ENCODE measurements around the gene PRKCH.

PRKCH gene

DNA sequence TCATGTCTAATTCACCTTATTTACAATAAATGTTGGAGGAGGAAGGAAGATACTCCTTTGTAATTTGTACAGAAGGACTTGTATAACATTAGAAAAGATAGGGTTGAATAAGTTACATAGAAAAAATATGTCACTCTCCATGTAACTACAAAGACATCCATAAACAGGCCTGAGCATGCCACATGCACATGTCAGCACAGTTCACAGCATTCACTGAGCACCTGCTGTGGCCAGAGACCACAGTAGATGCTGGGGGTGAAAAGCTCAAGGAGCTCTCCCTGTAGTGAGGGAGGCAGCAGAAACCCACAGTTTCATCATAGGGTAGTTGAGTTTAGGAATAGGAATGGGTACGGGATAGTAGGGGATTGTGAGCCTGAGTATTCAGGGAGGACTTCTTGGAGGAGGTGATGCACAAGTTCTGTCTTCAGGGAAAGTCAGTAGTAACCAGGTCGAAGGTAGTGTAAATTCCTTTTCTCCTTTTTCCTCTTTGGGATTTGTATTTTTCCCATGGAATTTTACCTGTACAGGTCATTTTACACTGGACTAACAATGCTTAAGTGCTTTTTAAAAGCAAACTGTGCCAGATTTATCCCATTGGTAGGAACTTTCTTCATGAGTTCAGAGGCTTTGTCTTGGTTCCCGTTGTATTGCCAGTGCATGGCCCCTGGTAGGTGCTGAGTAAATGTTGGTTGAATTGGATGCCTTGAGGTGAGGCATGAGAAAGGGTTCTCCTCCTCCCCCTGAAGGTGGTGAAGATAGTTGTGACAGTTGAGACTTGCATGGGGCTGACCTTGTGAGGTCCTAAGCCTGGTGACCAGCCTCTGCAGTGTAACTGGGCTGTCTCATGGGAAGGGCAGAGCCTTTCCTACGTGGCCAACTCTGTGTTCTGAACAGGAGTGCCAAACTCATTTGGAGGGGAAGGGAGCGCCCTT, 20.2 kb downstream of the PRKCH start:
- no peak for DNase-seq

DNA sequence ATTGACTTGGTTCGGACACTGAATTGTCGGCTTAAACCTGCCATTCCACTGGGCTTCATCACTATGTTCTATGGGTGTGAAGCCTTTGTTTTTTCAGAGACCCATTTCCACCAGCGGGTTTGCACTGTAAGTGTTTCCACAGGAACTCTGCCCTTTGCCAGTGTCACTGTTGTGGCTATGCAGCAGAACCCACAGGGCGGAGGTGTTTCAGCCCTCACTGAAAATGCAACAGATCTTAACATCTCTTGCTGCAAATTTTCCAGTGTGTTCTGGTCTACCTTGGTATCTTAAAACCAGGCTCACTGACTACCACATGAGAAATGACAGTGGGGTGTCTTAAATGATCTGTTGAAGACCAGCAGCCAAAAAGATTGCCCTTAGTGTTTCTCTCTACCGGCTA, 21.1 kb downstream of the PRKCH start:
- DNase-seq, result no peak

DNA sequence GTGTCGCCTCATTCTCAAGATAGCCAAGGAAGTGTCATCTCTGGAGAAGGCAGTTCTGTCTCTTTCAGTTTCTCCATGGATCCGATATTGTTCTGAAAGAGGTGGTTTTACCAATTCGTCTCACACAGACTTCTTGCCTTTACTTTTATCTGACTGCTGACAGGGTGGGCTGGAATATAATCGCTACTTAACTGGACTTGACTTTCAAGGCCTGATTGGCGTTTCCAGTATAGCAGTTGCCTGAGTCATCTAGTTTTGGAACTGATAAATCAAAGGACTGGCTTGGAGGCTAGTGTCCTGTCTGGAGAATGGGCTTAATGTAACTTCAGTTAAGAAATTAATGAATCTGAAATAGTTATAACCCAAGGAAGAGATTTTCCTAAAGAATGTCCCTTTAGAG, 21.6 kb downstream of the PRKCH start:
- DNase-seq, result no peak

DNA sequence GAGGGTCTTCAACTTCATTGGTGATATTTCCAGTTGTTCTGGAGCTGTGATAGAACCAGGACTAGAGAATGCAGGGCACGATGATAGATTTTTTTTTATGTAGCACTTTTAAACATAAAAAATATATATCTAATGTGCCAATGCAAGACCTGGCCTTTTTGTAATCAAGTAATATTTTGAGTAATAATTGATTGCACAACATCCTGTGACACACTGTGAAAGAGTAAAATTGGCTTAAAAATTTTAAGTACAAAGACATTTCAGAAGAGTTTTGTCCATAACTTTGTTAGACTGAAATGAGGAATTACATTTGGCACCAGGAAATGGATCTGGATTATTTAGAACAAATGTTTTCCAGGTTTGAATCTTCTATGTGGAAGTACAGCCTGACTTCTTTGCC, 22.1 kb downstream of the PRKCH start:
- no peak for DNase-seq

DNA sequence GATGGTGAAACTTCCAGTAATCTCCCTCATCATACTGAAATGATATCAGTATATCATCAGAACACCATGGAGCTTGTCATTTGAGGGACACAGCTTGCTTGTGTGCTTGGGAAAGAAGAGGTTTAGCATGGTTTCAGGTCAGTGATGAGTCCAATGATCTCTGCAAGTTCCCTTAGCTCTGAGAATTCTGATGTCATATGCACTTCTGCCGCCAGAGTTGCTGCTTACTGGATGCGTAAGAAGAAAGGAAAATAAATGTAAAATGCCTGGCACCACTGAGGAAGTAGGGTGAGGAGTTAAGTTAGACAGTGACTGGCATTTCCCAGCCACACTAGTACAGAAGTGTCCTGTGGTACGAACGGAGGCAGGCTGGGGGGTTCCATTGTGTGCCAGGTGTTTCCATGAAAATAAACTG, 22.6 kb downstream of the PRKCH start:
- DNase-seq, result no peak

DNA sequence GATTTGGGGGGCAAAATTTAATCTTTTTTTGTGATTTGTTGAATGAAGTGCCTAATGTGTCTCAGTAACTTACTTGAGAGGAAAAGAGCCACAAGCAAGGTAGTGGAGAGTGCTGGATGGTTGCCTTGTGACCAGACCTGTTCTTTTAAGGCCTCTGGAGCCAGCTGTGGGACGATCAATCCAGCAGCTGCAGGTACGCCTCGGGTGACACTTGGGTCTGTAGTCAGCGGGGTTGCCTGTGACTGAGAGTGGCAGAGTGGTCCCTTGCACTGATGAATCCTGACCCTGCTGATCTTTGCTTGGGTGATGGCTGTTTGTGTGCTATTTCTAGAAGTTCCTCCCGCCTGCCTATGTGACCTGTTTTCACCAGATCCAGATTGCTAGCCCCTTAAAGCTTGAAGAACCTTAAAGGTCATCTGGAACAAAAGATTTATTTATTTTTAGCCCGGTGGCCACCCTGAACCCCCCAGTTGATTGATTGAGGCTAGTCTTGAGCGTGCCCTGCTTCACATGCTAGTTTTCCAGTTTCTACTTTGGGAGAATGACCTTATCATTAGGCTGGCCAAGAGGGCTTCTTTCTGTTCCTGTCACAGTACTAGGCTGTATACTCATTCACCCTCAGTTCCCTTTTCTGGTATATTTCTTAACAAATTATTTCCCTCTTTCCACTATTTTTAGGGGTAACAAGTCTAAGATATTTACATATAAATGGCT, 23.2 kb downstream of the PRKCH start:
- DNase-seq, result no peak

DNA sequence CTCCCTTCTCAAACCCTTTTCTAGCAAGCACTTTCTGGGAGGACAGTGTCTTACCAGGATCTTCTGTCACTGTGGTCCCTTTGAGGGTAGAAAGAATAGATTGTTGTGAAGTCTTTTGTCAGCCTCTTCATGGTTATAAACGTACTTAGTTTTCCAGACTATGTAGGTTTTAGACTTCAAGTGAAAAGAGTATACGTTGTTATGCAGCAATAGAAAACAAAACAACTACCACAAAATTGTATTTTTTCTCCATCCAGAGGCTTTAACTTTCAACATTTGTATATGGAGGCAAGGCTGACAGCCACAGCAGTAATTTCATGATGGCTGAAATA, 23.7 kb downstream of the PRKCH start:
- DNase-seq, result no peak

DNA sequence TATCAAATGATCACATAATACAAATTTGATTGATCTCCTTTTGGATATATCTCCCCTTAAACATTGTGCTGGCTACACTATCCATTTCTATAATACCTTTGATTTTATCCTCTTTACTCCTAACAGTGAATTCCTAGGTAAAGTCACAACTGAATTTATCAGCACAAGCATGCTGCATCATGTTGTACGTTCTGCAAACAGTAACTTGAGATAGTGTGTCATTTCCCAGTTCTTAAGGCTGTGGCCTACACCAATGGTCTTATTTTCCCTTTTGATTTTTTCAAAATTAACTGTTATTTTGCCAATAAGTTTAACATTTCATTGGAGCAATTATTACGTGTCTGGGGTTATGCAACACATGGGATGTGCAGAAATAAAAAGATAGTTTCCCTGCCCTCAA, 24.8 kb downstream of the PRKCH start:
- no peak for DNase-seq

DNA sequence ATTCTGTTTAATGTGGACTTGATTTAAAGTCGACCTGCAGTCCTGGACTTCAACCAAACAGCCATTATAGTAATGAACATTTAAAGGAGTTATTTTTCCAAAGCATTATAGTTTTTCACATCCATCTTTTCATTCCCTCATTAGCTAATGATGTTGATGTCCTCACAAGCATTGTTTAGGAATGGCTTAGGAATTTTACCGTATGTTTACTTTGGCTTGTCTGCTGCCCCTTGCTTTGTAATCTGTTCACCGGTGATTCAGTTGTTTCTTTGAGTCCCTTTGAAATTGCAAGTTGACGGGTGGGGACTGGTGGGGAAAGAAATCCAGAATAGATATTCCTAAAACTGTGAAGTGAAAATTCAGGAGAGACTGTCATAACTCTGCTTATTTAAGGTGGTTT, 25.4 kb downstream of the PRKCH start:
- DNase-seq, result no peak

DNA sequence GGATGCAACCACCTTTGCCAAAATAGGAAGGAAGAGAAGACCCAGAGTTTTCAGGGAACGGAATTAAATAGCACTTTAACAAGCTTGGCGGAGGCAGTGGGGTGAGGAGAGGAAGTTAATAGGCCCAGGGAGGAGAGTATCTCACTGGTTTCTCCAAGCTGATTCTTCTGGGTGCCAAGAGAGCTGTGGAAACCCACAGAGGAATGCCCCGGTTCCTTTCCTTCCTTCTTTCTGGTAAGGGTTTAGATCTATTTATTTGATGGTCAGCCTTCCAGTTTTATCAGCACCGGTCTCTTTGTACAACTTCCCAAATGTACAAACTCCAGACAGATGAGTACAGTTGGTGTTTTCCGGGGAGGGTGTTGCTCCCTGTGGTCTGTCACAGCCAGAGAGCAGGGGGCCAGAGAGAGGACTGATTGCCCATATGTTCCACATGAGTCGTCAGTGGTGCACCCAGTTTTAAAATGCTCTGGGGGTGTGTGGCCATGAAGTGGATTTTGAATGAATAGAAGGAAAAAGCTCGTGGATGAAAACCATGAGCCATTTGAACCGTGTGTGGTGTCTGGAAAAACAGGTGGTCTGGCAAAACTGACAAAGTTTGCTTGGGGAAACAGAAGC, 26.6 kb downstream of the PRKCH start:
- no peak for DNase-seq

DNA sequence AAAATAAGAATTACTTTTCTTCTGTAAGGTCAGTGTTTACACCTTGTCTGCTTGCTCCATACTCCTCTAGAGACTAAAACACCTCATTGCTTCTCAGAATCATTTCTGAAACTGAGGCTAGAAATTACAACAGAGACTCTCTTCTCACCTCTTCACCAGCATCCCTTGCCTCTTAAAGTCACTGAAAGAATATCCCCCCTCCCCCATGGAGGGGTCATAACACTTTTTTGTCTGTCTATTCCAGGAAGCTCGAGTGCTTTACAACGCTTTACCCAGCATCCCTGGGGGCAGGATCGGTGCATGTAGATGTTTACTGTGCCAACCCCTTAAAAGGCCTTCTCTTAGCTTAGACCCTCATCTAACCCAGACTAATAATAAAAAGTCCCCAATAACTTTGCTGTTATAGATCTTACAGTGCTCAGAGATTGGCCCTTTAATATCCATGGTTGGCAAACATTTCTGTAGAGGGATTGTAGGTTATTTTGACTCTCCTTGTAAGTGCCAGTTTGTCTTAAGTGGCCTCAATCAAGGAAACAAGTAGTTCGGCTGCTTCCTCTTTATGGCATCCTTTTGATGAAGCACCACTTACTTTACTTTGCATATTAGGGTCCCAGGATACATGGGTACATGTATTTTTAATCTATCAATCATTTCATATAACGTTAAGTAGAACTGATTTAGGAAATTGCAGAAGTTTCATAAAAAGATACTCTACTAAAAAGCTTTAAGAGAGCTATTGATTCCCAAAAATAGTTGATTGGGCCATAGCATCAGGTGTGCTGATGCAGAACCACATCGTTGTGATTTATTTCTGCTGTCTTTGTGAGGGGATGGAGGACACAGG, 29.3 kb downstream of the PRKCH start:
- DNase-seq, result no peak

DNA sequence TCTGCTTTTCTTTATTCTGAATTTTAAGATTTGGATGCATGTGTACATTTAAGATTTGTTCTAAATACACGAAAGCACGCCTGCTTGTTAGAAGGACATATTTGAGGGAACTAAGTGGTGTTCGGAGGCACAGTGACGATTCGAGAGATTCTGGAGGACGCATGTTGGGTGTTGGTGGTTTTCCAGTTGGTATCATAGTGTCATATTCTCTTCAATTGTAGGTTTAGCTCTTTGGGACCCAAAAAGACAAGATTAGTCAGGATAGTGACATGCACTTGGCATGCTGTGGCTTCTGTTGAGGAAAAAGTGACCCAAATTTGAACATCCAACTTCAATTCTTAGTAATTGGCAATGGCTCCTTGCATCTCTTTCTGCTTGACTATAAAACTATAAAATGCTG, 30.1 kb downstream of the PRKCH start:
- DNase-seq, result no peak

DNA sequence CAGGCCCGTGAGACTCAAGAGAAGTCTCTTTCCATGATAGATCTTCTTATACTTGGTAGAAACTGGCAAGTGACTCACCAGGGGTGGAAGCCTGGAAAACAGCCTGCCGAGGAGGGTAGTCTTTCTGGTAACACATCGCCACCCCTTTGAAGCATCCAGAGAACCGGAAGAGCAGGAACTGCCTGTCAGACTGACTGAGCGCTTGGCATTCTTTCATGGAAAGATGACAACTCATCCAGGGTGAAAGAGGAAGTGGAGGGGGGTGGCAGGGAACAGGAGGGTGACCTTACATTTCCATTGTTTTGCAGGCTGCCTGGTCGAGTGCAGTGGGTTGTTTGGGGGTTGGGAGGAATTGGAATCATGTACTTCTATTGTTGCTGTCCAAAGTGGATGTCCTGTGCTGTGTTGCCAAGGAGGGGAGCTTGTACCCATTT, 34.5 kb downstream of the PRKCH start:
- DNase-seq, result no peak

DNA sequence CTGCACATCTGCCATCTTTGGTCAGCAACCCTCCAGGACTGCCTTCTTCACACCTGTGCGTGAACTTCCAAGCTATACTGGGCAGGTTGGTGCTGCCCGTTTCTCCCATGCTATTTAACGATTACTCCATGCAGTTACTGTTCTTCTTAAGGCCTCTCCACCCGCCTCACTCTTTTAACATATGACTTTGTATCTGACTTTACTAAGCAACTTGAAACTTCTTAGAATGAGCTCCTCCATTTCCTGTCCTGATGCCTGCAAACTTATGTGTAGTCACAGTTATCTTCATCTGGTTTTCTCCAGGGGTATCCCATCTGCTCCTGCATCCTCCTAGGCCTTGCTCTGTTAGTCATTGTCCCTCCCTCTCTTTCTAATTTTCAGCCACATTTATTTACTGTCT, 35.7 kb downstream of the PRKCH start:
- DNase-seq, result no peak

DNA sequence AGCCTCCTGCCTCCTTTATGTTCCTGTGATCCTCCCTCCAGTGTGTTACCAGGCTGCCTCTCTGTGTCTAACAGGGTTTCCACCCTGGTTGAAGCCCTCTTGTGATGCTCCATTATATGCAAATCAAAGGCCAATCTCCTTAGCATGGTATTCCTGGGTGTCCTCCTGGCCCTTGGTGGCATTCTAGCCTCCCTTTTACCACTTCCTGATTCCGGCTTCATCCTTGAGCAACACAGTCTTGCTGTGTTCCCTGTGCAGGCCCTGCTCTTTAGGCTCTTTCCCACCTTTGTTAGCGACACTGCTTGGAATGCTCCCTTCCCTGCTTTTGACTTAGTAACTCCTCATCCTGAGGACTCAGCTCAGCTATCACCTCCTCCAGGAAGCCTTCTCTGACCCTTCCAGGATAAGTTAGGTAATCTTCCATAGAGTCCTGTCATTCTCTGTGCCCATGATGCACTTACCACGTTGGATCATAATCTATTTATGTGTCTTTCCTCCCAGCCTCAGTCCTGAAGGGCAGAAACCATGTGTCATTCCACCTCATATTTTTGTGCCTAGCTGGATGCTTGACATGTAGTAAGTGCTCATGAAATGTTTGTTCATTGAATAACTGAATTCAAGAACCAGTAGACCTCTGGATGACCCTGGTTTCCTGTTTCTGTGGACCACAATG, 37.3 kb downstream of the PRKCH start:
- DNase-seq, result no peak

DNA sequence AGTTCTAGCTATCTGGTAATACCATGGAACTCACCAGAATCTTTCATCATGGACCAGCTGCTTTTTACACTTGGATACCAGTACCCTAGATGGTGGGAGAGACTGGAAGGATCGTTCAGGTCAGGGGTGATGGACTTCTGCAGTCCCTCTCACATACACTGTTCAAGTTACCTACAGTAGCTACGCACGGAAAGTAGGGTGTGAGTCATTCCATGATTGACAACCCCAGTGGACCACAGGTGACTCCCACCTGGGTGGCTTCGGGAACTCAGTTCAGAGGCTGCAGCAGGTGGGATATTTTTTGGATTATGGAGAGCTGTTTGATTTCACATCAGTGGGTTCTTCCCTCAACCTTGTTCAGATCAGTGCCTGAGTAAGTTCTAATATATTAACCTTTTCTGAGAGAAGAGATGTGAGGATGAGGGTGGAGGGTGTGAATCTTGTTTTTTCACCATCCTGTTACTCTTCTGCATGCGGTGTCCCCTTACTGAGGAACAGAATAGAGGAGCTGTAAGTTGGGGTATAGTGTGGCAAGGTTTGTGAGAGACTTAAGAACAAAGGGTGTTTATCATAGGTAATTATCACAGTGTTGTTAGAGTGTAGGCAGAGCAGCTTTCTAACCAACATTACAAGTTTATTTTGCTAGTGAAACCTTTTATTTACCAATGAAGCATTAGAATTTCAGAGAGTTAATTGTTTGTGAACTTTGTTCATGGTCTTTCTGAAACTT, 39.6 kb downstream of the PRKCH start:
- DNase-seq, result no peak

DNA sequence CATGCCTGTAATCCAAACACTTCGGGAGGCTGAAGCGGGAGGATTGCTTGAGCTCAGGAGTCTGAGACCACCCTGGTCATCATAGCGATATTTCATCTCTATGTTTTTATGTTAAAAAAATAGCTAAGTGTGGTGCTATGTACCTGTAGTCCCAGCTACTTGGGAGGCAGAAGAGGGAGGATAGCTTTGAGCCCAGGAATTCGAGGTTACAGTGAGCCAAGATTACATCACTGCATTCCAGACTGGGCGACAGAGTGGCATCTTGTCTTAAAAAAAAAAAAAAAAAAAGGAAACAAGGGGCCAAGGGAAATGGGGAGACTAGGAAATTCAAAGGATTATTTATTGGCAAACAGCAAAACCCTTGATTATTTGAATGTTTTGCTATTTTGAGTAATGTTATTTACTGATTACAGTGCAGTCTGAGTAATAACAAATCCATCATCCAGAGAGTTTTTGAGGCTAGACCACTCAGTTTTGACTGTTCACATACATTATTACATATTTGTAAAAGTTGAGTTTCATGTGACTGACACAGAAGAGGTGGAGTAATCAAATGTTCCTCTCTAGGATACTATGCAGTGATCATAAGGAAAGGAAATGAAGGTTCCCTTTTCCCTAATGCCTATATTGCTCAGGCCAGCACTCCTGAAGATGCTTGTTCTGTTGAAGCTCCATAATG, 40.8 kb downstream of the PRKCH start:
- no peak for DNase-seq

DNA sequence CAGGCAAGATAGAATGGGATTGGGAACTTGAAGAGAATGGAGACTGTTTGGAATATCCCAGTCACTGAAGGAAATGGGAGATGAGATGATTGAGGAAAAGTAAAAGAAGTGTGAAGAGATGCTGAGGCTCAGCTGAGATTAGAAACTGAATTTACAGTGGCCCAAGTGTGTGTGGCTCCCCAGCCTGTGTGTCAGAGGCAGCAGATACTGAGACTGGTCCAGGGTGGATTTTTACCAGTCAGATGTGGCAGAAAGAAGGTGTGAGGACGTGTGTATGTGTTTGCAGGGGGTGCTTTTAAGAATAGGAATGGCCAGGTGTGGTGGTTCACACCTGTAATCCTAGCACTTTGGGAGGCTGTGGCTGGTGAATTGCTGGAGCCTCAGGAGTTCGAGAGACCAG, 42.9 kb downstream of the PRKCH start:
- DNase-seq, result no peak

DNA sequence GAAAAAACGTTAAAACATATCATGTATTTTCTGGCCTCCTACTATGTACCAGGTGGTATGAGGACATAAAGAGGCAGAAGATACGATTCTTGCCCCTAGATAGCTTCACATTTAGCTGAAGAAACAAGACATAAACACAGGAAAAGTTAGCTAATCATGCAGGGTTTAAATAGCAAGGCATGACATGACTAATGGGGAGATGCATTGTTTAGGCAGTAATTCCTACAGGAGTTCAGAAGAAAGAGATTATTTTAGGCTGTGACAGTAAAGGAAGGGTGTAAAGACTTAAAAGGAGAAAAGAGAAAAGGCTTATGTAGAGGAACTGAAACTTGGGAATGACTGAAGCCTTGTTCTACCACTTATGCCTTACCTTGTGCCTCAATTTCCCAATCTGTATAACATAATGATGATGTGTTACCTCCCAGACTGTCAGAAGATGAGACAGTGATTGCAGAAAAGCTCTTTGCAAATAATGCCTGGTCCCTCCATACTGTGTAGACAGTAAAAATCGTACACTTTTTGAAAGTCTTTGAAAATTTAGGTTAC, 44.4 kb downstream of the PRKCH start:
- DNase-seq, result no peak

DNA sequence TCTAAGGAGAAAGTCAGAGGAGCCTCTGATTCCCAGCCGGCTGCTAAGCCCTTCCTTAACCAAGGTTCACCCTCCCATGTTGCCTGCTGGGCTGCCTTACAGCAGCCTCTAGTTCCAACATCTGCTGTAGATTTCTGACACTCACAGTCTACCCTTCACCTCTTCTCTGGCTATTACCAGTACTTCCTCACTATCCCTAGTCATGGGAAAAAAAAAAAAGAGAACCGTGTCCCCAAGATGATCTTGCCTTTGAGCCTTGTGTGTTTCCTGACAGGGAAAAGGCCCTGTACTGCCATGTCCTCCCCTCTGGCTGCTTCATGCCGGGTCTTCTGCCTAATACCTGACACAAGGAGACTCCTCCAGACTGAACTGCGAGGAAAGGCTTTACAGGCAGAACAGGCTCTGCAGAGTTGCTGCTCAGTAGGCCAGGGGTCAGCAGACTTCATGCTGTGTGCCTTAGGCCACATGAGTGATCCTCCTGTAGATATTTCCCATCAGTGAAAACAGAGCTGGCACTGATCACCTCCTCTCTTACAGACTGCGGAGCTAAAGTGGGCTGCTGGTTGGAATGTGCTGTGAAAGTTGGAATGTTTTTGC, 46.8 kb downstream of the PRKCH start:
- DNase-seq, result no peak
